Putamen (tissue), 1 donor: ENCODE results near the gene SPATA6.
"Not testable (repeated sequence)": the region's sequence is repeated elsewhere in the genome, so short reads cannot be mapped to it uniquely, and the experiment has no call there.

Experiments used
- DNase-seq: peaks from one replicate; pipeline ENCODE4 v3.0.0-alpha.2; 2016; ENCODE audit warnings: low spot score

SPATA6 gene

DNA sequence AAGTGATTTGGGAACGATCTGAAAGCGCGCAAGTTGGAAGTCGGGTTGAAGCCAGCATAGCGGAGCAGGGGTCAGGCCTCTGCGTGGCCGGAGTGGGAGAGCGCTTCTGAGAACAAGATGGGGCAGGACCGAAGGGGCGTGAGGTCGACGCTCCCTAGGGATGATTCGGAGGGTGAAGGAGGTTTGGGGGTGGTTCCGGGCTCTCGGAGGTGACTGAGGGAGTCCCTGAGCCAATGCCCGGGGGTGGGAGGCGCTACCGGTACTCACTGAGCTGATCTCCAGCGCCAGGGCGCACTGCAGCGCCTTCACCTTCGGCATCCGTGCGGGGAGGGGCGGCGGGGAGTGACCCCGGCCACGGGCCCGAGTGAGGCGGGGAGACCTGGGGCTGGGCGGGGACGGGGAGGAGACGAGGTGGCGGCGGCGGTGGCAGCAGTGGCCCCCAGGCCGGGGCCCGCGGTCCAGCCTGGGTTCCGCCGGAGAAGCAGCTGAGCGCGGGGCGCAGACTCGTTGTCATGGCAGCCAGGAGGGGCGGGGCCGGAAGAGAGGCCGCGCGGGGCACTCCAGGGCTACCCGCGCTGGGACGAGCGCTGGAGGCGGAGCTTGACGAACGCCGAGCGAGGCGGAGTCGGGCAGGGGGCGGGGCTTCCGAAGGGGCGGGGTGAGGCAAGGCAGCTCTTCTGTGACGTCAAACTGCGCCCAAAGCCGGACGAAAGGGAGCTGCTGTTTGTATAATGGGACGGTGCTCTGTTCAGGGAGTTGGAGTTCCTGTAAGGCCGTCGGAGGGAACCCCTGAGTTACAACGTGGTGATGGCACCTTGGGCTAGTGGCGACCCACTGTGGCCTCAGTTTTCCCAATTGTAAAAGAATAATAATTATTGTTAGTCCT is at the start of gene SPATA6:
Gene SPATA6, minus strand, starts transcription at position 514 of the 886 bp plus-strand sequence. Its CDS starts 196 bp downstream, at position 318.
- peak; percentile 98 for DNase-seq

DNA sequence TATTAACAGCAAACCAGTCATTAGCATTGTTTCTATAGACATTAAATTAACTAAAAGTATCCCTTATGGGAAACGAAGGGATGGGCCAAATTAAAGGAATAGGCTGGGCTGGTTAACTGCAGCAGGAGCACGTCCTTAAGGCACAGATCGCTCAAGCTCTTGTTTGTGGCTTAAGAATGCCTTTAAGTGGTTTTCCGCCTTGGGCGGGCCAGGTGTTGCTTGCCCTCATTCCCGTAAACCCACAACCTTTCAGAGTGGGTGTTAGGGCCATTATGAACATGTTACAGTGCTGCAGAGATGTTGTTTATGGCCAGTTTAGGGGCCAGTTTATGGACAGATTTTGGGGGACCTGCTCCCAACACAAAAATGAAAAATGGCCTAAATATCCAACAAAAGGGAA is 47.9 kb upstream of the SPATA6 start:
- DNase-seq, result not testable (repeated sequence)

DNA sequence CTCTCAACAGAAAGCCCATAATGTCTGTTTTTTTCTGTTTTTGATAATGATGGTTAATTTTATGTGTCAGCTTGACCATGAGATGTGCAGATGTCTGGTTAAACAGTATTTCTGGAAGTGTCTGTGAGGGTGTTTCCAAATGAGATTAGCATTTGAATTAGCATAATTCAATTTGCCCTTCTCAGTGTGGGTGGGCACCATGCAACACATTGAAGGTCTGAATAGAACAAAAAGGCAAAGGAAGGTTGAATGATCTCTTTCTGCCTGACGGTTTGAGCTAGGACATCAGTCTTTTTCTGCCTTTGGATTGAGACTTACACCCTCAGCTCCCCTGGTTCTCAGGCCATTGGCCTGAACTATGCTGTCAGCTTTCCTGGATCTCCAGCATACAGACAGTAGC is 34.9 kb upstream of the SPATA6 start:
- DNase-seq, result no peak

DNA sequence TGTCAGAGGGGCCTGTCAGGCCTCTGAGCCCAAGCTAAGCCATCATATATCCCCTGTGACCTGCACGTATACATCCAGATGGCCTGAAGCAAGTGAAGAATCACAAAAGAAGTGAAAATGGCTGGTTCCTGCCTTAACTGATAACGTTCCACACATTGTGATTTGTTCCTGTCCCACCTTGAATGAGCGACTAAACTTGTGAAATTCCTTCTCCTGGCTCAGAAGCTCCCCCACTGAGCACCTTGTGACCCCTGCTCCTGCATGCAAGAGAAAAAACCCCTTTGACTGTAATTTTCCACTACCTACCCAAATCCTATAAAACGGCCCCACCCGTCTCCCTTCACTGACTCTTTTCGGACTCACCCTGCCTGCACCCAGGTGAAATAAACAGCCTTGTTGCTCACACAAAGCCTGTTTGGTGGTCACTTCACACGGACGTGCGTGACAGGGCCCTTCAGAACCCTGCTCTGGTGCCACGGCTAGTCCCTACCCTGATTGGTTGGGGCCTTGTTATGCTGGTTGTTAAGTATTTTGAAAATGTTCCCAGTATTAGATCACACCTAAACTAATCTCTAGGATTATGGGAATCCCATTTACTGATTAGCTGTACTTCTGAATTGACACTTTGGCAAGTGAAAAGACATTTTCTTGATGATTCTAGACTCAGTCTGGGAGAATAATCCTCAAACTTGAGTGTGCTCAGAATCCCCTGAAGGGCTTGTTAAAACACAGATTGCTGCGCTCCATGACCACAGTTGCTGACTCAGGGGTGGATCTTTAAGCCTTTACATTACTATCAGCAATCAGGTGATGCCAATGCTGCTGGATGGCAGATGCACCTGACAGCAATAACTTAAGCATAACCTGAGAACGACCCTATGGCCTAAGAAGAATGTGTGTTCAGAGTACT is 28.8 kb upstream of the SPATA6 start:
- DNase-seq, result no peak

DNA sequence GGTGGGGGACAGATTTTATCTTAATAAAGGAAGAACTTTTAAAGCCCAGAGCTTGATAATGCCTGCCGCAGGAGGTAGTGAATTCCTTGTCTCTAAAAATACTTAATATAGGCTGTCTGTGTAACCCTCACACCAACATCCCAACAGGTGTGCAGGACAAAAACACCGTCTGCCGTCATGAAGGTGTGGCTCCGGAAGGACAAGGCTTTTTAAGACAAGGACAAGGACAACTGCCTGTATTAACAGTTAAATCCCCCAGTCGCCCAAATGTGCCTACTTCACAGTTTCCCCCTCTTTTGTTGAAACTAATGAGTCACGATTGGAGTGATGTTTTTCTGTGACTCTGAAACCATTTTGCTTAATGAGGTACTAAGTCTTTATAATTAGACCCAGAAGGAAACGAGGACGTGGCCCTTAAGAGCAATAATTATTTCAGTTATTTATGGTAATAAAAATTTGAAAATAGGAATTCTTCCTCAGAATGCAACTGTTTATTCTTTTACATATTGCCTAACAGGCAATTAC is 27.3 kb upstream of the SPATA6 start:
- no peak for DNase-seq

GRCh38 chr1:48498096-48498791 is 26.2 kb upstream of the SPATA6 start:
- DNase-seq, result peak; percentile 84

DNA sequence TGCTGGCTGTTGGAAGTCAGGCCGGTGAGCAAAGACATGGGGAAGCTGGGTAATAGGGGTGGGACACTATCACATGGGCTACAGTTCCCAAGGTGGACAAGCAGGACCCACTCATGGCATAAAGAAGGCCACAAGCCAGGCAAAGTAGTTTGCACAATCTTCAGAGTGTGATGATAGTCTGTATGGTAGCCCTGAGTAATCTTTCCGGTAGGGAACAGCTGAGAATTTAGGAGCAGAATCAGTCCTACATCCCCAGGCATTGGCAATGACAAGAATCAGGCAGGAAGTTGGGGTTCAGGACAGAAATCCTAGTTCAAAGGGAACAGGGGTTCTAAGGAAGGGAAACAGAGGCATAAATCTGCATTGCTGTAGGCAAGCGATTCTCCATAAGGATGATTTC is 23.9 kb upstream of the SPATA6 start:
- DNase-seq, result no peak

GRCh38 chr1:48495166-48495565 is 23.2 kb upstream of the SPATA6 start:
- DNase-seq, result peak; percentile 58

GRCh38 chr1:48493970-48494769 is 22.2 kb upstream of the SPATA6 start:
- DNase-seq, result peak; percentile 88

DNA sequence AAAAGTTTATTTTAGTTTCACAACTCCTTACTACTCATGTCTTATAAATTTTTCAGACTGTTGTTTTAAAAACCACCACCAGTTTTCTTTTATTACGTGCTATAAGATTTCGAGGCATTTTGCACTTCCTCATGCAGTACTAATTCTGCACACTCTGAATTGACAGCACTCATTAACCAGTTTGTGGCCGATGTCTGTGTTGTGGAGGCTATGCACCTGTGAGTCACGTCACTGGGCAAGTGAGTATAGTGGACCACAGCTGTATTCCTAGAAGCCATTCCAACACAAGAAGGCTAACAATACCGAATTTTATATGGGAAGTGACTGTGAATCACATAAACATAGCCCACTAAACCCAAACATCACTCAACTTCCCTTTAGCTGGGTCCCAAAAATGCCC is 21.0 kb upstream of the SPATA6 start:
- DNase-seq, result no peak

DNA sequence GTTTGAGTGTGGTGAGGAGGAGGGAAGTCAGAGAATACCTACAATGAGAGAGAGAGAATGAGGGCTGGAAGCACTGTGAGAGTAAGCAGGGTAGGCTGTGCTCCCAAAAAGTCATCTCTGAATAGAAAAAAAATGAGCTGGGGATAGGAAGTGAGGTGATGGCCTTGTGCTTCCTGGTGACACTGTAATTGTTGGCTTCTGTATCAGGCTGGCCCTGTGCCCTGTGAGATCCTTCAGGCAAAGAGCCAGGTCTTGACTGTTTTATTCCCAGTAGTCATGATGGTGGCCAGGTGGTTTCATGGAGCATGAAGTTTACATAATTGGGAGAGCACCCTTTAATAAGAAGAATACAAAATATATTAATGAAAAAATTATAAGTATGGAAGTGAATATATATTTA is 20.4 kb upstream of the SPATA6 start:
- no peak for DNase-seq

DNA sequence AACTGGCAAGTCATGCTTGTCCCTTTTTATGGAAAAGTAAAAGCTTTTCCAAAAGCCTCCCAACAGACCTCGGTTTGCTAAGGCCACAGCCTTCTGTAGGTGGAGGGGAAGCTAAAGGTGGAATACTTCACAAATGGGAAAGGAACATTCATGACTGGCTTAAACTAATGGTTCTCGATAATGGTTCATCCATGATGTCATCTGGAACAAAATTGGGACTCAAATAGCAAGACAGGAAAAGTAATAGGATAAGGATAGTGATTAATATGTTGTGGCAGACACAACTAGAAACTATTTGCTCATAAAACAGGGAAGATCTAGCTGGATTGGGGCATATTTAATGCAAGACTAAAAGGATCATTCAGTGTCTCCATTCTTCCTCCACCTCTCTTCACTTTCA is 16.7 kb upstream of the SPATA6 start:
- no peak for DNase-seq

DNA sequence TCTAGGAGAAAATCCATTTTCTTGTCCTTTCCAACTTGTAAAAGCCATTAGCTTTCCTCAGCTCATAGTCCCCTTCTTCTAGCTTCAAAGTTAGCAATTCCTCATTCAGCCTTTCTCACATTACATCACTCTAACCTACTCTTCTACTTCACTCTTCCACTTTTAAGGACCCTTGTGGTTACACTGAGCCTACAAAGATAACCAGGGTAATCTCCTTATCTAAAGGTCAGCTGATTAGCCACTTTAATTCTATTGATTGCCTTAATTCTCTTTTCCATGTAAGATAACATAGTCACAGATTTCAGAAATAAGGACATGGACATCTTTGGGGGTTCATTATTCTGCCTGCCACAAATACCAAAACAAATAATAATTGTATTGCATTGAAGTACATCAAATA is 8.5 kb upstream of the SPATA6 start:
- DNase-seq, result no peak

DNA sequence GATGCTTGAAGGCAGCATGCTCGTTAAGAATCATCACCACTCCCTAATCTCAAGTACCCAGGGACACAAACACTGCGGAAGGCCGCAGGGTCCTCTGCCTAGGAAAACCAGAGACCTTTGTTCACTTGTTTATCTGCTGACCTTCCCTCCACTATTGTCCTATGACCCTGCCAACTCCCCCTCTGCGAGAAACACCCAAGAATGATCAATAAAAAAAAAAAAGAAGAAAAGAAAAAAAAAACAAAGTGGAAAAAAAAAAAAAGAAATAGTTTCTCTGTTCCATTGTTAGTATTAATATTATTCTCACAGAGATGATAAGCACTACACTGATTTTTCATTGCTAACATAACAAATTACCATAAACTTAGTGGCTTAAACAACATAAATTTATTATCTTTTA is 8.0 kb upstream of the SPATA6 start:
- not testable (repeated sequence) for DNase-seq

DNA sequence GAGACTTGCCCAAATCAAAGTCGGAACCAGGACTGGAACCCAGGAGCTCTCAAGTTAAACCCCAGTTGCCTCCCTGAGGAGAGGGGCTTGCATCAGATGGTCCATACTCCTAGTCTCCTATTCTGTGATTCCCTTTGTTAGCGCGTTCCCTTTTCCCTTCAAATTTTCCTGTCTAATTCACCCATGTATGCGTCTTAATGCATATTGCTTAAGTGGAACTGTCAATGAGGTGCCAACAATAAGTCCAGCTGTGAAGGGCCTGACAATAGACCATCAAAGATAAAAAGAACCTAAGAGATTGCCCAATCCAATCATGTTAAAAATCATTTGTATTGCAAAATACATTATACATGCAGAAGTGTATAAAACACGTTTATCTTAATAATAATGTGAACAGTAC is 634 bp upstream of the SPATA6 start:
- DNase-seq, result no peak

DNA sequence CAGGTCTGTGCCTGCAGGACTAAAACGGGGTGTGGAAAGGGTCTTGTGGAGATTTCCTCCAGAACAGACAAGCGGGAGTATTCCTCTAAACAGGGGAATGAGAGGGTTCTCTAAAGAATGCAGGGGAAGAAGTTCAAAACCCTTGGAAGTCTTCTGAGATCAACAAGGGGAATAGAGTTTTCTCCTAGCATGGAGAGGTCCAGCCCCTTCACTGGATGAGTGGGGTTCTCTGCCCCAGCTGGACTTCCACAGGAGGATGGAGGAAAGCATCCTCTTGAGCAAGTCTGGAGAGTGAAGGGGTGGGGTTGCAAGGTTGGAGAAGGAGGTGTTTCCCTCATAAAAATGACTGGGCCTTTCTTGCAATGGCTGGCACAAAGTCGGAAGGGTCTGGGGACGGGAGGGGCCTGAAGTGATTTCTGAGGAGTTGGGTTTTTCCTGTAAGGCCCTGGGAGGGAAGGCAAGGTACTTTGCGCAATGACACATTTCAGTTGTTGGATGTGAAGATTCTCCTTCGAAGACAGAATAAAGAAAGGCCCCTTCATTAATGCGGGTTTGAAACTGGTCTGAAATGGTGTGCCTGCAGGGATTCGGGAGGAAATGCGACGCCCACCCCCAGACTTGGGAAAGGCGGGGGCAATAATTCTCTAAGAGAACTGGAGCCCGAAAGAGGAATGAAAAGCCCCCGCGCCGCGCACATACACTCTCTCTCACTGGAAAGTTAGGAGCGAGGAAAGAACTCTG is 884 bp downstream of the SPATA6 start:
- DNase-seq, result no peak

DNA sequence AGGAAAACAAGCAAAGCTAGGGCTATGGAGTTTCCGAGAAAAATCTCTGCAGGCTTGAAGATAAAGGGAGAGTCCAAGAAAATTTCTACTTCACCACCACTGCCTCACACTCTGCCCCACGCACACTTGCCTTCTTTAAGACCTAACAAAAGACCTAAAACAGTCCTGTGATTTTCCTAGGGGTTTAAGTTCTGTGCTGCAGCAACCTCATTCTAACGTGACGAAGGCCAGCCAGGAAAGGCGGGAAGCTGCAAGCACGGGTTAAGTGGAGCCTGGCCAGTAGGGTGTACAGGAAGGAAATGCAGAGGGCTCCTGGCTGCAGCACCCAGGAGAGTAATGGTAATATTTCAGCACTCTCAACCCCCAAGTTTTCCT is 1.5 kb downstream of the SPATA6 start:
- peak; percentile 49 for DNase-seq

DNA sequence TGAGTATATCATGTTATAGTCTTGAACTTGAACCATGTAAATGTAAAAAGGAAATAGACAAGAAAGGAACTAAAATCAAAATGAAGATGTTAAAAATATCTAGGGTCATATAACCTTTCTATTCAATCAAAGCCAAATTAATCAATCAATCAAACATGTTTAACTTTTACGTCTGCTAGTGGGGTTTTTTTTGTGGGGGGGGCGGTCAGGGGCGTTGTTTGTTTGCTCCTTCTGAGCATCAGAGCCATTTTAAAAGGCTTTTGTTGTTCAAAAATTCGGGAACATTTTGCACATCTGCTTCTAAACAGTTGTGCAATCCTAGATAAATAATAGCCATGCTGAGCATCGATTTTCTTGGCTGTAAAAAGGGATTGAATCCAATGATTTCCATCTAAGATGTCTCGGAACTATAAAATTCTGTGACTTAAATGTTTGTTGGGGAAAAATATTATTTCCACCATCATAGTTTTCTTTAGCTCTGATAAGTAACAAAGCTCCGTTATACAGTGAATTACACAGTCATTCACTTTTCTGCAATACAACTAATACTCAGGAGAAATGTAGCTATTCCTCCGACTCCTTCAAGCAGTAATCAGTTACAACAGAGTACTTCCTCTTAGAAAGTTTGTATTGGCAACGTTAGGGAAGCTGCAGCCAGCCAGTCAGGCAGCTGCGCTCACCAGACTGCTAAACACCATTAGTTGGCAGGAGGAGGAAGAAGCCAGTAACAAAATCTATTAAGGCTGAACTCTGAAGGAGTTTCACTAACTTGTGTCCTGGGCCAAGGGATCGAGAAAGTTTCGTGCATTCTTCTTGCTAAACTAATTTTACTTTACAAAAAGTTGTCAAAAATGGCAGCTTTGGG is 2.2 kb downstream of the SPATA6 start:
- DNase-seq, result peak; percentile 65

- no peak for DNase-seq
Observed at GRCh38 chr1:48466594-48466993, 5.4 kb downstream of the SPATA6 start.
